SIG-M5 (cell line): ENCODE measurements around the gene ABCC3.
"Not testable (repeated sequence)": the region's sequence is repeated elsewhere in the genome, so short reads cannot be mapped to it uniquely, and the experiment has no call there.

Source experiments
- DNase-seq: peaks from one replicate; lab custom pipeline; 2025; lab: John Stamatoyannopoulos, UW

The ABCC3 gene

DNA sequence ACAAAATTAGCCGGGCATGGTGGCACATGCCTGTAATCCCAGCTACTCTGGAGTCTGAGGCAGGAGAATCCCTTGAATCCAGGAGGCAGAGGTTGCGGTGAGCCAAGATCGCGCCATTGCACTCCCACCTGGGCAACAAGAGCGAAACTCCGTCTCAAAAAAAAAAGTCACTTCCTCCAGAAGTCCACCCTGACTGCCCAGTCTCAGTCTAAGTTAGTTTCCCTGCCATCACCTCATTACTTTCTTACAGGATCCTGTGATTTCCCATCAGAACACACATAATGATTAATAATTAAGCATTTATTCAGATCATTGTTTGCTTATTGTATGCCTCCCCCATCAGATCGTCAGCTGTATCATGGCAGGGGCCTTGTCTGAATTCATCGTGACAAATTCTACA is 31.6 kb downstream of the ABCC3 start:
- DNase-seq = no peak

DNA sequence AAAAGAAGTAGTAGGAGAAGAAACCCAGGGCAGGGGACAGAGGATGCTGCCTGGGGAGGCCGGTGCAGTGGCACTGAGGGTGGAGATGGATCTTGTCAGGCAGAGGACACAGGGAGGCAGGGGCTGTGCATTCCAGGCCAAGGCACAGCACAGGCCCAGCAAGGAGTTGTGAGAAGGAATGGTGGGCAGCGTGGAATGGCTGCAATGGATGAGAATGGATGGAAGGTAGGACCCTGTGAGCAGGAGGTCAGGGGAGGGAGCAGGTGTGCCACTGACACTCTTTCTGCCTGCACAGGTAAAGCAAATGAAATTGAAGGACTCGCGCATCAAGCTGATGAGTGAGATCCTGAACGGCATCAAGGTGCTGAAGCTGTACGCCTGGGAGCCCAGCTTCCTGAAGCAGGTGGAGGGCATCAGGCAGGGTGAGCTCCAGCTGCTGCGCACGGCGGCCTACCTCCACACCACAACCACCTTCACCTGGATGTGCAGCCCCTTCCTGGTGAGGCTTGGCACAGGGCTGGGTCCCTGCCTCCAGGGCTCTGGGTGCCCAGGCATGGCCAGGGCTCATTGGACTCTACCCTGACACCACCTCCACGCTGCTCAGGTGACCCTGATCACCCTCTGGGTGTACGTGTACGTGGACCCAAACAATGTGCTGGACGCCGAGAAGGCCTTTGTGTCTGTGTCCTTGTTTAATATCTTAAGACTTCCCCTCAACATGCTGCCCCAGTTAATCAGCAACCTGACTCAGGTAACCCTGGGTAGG is 32.8 kb downstream of the ABCC3 start:
- no peak for DNase-seq

DNA sequence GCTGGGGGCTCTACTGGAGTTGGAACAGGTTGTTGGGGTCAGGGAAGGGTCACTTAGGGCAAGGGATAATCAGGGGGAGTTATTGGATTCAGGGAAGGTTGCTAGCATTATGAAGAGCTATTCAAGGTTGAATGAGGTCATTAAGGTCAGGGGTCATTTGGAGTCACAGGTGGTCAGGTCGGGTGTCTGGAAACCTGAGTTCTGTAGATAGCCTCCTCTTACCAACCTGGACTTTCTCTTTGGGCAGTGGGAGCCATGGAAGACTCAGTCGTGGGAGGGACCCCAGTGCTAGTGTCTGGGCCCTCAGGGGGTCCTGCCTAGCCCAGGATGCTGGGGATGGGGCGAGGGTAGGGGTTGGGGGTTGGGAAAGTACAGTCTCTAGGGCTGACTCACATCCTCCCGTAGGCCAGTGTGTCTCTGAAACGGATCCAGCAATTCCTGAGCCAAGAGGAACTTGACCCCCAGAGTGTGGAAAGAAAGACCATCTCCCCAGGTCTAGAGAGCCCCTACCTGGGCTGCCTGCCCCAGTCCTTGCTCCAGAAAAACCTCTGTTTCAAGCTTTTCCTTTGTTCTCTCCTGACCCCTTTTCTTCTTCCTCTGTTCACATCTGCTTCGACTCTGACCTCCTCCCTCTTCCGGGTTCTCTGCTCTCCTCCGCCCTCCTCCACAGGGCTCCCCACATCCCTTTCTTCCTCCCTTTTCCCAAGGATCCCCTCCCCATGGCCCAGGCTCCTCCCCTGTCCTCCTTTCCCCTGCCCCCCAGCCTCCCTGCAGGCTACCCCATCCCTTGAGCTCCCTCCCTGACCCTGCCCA is 33.5 kb downstream of the ABCC3 start:
- no peak for DNase-seq

DNA sequence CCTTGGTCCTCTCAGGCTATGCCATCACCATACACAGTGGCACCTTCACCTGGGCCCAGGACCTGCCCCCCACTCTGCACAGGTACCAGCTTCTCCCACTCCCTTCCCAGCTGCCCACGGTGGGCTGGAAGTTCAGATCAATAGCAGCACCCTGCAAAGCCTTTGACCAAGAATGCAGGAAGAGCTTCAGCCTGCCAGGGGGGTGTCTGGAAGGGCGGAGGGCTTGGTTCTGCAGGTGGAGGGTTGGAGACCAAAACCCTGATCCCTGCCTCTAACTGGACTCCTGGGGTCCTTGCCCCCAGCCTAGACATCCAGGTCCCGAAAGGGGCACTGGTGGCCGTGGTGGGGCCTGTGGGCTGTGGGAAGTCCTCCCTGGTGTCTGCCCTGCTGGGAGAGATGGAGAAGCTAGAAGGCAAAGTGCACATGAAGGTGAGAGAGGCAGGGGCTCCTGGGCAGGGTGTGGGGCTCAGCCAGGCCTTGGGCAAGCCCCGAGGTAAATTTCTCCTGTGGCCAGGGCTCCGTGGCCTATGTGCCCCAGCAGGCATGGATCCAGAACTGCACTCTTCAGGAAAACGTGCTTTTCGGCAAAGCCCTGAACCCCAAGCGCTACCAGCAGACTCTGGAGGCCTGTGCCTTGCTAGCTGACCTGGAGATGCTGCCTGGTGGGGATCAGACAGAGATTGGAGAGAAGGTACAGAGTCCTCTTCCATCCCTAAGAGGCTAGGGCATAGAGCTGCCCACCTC is 34.3 kb downstream of the ABCC3 start:
- DNase-seq = no peak

DNA sequence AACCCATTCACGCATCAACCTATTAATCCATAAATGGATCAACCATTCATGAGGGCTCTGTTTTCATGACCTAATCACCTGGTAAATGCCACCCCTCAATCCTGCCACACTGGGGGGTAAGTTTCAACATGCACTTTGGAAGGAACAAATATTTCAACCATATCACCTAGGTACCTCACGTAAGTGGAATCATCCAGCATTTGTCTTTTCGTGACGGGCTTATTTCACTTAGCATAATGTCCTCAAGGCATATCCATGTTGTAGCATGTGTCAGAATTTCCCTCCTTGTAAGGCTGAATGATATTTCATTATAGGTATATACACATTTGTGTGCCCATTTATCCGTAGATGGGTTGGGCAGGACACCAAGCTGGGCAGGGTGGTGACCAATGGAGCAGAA is 37.4 kb downstream of the ABCC3 start:
- no peak for DNase-seq

DNA sequence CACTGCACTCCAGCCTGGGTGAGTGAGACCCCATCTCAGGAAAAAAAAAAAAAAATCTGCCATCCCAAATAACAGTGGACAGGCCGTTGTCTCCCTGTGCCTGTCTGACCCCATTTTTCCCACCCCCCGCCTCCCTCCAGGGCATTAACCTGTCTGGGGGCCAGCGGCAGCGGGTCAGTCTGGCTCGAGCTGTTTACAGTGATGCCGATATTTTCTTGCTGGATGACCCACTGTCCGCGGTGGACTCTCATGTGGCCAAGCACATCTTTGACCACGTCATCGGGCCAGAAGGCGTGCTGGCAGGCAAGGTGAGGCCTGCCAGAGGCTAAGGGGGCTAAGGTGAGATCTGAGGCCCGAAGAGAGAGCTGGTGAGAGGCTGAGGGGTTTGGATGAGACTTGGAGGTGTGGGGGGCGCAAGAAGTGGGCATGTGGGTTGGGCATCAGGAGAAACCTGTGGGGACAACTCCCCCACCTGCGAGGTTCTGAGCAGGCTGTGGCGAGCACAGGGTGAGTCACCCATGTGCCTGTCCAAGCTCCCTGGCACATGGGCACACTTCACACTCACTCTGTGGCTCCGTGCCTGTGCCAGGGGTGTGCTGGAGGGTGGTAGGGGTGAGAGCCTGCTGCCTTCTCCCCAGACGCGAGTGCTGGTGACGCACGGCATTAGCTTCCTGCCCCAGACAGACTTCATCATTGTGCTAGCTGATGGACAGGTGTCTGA is 38.3 kb downstream of the ABCC3 start:
- no peak for DNase-seq

DNA sequence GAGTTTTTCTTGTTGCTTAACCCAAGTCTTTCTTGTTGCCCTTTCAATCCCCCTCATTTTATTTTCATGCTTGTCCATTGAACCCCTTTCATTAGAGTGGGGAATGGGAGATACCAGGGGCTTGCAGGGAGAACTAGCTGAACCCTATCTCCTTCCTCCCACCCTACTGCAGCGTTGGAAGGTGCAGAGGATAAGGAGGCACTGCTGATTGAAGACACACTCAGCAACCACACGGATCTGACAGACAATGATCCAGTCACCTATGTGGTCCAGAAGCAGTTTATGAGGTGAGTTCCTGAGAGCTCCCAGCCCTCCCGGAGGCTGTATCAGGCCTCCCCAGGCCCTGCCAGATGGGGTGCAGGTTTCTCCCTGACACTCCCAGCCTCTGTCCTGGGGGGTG is 40.5 kb downstream of the ABCC3 start:
- no peak for DNase-seq

DNA sequence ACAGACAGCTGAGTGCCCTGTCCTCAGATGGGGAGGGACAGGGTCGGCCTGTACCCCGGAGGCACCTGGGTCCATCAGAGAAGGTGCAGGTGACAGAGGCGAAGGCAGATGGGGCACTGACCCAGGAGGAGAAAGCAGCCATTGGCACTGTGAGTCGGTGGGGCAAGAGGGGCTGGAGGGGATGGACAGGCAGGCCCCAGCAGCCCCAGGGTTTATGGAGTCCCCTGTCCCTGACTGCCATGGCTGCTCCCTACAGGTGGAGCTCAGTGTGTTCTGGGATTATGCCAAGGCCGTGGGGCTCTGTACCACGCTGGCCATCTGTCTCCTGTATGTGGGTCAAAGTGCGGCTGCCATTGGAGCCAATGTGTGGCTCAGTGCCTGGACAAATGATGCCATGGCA is 40.9 kb downstream of the ABCC3 start:
- DNase-seq = no peak

DNA sequence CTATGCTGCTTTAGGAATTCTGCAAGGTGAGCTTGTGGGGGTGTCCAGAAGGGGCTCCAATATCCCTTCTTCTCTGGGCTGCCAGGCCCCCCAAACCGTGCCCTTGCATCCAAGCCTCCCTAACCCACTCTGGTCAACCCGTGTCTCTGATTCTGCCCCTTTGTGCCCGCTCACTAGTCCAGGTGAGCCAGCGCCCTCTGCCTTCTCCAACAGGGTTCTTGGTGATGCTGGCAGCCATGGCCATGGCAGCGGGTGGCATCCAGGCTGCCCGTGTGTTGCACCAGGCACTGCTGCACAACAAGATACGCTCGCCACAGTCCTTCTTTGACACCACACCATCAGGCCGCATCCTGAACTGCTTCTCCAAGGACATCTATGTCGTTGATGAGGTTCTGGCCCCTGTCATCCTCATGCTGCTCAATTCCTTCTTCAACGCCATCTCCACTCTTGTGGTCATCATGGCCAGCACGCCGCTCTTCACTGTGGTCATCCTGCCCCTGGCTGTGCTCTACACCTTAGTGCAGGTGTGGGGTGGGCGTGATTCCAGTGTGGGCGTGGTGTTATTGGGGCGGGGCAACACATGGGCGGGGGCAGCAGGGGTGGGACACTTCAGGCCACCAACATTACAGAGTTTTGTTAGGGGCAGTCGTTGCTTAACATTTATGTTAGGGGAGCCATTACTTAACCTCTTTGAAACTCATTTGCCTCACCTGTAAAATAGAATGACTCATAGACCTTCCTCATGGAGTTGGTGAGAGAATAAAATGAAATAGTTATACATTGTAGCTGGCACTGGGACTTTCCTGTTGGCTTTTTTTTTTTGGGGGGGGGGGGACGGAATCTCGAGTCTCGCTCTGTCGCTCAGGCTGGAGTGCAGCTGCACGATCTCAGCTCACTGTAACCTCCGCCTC is 41.6 kb downstream of the ABCC3 start:
- DNase-seq = no peak

DNA sequence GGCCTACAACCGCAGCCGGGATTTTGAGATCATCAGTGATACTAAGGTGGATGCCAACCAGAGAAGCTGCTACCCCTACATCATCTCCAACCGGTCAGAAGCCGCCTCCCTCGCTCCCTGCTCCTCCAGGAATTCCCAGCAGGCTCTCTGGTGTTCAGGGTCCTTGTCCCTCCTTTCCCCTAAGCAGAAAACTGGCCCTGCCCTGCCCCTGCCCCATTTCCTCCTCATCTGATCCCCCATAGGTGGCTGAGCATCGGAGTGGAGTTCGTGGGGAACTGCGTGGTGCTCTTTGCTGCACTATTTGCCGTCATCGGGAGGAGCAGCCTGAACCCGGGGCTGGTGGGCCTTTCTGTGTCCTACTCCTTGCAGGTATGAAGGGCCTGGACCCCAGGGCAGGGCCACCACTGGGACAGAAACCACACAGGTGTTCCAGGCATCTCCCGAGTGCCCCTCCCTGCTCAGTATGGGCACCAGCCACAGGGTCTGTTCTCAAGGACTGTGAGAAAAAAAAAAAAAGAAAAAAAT is 43.2 kb downstream of the ABCC3 start:
- no peak for DNase-seq

DNA sequence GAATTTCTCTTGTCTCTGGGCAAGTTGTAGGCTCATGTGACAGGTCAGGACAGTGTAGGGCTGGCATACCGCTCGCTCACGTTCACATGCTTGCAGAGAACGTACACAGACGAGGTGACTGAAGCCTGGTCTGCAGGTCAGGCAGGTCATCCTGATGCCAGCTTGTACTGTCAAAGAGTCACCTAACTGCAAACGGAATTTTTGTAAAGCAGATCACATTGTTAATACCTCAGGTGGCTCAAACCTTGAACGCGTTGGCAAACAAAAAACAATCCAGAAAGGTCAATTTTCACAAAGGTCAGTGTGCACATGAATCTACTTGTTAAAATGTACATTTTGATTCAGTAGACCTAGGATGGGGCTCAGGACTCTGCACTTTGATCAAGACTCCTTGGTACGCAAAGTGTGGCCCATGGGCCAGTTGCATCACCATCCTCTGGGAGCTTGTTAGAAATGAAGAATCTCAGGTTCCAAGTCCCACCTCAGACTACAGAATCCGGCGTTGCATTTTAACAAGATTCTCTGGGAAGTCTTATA is 44.4 kb downstream of the ABCC3 start:
- no peak for DNase-seq

DNA sequence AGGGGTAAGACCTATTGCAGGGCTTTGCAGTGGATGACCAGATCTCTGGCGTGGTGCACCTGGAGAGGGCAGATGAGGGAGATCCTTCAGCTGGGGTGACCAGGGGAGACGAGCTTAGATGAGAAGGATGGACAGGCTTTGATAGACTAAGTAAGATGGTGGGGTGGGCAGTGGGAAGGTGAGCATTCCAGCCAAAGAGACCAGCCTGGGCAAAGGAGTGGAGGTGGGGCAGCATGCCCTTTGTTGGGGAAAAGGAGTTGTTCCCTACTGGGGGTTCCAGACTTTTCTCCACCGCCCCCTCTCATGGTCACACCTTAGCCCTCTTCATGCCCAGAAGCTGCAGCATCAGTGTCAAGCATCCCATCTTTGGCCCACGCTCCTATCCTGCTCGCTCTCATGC is 45.4 kb downstream of the ABCC3 start:
- no peak for DNase-seq

DNA sequence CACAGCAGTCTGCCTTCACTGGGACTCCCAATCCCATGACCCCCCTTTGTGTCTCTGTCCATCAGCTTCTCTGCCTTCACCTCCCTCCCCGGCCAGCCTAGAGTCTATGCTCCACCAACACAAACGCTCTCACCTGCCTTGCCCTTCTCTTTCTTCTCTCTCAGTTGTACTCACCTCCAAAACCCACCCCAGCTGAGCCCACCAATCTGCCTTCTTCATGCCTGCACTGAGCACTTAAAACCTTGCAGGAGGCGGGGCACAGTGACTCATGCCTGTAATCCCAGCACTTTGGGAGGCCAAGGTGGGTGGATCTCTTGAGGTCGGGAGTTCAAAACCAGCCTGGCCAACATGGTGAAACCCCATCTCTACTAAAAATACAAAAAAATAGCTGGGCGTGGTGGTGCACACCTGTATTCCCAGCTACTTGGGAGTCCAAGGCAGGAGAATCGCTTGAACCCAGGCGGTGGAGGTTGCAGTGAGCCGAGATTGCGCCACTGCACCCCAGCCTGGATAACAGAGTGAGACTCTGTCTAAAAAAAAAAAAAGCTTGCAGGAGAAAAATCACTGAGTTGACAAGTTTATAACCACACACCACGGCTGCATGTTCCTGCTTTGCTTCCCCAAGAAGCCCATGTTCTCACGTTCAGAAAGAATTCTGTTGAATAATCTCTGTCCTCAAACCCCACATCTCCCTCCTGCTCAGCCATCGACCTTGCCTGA is 46.0 kb downstream of the ABCC3 start:
- not testable (repeated sequence) for DNase-seq

DNA sequence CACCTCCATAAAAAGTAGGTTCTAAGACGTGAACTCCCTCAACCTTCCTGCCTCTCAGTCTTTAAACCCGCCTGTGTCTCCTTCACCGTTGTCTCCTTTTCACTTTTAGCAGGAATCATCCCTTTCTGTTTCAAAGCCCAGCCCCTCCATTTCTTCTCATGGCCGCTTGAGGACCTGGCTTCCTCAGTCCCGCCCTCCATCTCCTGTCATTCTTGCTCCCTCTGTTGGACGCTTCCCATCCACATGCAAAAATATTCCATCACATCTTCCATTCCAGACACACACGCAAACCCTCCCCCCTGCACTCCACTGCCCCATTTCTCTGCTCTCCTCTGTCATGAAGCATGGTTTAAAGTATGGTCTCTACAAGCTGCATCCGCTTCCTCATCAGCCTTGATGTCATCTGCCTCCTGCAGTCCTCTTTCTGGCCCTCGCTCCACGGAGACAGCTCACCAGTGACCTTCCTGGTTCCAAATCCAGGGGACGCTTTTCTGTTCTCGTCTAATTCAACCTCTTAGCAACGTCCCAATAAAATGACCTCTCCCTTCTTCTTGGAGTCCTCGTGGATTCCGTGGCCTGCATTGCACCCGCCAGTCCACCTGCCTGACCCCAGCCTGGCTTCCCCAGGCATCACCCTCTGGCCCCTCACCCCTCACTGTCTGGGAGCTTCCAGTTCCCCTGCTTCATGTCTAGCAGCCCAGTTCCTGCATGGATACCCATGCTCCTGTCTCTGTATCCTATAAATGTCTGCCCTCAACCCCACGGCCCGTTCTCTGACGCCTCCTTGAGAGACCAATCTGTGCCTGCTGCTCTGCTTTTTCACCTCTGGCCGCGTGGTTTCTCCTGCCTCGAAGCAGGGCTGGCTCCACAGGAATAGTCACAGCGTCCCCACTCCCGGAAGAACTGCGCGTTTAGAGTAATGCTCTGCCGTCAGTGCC is 46.9 kb downstream of the ABCC3 start:
- DNase-seq = no peak

DNA sequence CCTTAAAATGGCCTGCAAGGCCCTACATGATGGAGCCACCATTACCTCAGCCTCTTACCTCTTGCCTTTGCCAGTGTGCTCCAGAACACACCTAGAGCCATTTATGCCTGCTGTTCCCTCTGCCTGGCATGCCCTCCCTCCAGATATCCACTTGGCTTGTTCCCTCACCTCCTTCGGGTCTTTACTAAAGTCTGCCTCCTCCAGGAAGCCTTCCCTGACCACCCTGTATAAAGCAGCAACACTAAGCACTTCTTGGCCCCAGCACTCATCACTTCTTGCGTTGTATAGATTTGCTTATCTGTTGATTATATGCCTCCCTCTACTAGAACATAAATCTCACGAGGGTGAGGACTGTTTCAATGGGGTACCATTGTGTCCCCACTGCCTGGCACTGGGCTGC is 47.8 kb downstream of the ABCC3 start:
- DNase-seq = no peak

DNA sequence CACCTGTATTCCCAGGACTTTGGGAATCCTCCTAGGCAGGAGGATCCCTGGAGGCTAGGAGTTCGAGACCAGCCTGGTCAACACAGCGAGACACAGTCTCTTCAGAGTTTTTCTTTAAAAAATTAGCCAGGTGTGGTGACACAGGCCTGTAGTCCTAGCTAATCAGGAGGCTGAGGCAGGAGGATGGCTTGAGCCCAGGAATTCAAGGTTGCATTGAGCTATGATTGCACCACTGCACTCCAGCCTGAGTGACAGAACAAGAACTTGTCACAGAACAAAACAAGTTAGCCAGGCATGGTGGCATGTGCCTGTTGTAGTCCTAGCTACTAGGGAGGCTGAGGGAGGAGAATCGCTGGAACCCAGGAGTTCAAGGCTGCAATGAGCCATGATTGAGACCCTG is 48.3 kb downstream of the ABCC3 start:
- DNase-seq = no peak

DNA sequence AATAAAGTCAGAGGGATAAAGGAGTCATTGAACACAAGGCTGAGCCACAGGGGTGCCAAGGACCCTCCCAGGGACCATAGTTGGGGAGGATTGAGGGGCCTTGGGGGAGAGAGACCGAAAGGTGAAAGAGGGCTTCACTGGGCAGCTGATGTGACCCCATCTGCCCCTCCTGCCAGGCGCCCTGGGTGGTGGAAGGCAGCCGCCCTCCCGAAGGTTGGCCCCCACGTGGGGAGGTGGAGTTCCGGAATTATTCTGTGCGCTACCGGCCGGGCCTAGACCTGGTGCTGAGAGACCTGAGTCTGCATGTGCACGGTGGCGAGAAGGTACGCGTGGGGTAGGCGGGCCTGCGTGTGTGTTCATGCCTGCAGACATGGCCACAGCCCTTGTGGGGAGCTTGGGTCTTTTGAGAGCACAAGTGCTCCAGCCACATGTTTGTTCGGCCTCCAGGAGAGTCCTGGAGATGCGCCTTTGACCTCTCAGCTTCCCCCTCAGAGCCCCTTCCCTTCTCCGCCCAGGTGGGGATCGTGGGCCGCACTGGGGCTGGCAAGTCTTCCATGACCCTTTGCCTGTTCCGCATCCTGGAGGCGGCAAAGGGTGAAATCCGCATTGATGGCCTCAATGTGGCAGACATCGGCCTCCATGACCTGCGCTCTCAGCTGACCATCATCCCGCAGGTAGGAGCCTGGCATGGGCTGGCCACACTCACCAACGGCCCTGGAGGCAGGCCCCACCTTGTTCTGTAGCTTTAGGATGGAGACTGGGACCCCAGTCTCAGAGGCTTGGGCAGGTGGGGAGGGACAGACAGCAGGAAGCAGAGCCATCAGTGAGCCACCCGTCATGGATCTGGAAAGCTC is 49.0 kb downstream of the ABCC3 start:
- DNase-seq = no peak

DNA sequence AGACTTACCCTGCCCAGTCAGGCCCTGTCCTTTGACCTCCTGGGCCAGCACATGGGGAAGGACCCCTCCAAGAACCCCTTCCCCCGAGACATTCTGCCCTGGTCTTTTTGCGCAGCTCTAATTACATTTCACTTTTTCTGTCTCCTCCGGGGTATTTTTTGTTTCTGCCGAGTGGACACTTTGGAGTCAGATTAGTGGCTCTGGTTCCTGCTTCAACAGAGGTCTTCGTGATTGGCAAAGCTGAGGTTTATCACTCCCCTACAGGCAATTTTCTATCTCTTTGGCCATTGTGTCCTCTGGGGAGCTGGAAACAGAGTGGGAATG is 49.6 kb downstream of the ABCC3 start:
- DNase-seq = no peak
